Esophagus squamous epithelium (tissue), 5 donors: ENCODE data around the gene CGRRF1. TPM values are rescaled to one million over a fixed set of nuclear protein-coding genes. Genes with fewer than 3 reads are reported as not detected.

Source experiments
- DNase-seq: peaks from one replicate; lab custom pipeline; 2025; lab: John Stamatoyannopoulos, UW
- H3K27ac ChIP-seq, 4 donors: fragments of 200-600 bp; sonication (generic); one replicate each; pipeline ENCODE4 v1.5.1; 2016 to 2019; ENCODE audit warnings: mild to moderate bottlenecking in 1 of 4
- H3K27me3 ChIP-seq, 4 donors: fragments of 200-600 bp; sonication (generic); 1 replicate in 3 of 4; 2 replicates in 1 of 4; pipeline versions ENCODE4 v1.5.1 to v1.6.0; 2017 to 2021; ENCODE audit warnings: antibody characterized with exemption in 1 of 4
- H3K36me3 ChIP-seq, 3 donors: fragments of 200-600 bp; sonication (generic); one replicate each; pipeline ENCODE4 v1.5.1; 2016 to 2019
- H3K4me1 ChIP-seq, 3 donors: fragments of 200-600 bp; sonication (generic); one replicate each; pipeline ENCODE4 v1.5.1; 2017 to 2019
- H3K4me3 ChIP-seq, 4 donors: fragments of 200-600 bp; sonication (generic); 1 replicate in 3 of 4; 2 replicates in 1 of 4; pipeline ENCODE4 v1.5.1; 2016 to 2019; ENCODE audit warnings: mild to moderate bottlenecking in 2 of 4, moderate library complexity in 1 of 4
- H3K9me3 ChIP-seq, 3 donors: fragments of 200-600 bp; sonication (generic); one replicate each; pipeline ENCODE4 v1.5.1; 2016 to 2019
- CTCF ChIP-seq, 6 experiments: fragments of 450-650 bp in 4 of 6; fragments of 200-600 bp in 2 of 6; sonication (generic) in 2 of 6; IDR thresholded peaks; one replicate each; pipeline ENCODE4 v1.5.1; 2016 to 2019; ENCODE audit warnings: antibody characterized with exemption in 6 of 6, mild to moderate bottlenecking in 4 of 6, moderate library complexity in 4 of 6
- POLR2A ChIP-seq, 4 donors: fragments of 450-650 bp; IDR thresholded peaks; one replicate each; pipeline ENCODE4 v1.6.1; 2017; ENCODE audit warnings: antibody characterized with exemption in 4 of 4, mild to moderate bottlenecking in 4 of 4, moderate library complexity in 3 of 4
- WGBS, 2 donors: methylation state at CpG; one replicate each; pipeline ENCODE4 v1.1.5; 2018; 5-methylcytosine and 5-hydroxymethylcytosine counted together
- intact Hi-C: fragments of 100-400 bp; cut with DNase I; formaldehyde crosslinking; loops from one replicate; pipeline ENCODE4 v1.15.0; 2022
- total RNA-seq, 4 donors: library from RNA; depleted of rRNA; stranded (reverse); fragments of >200 nt; gene quantifications; one replicate each; pipeline ENCODE4 v1.1.0, GENCODE V29; 2016
- donor health status: DM: yes; HTN: yes; CAD: no.

The CGRRF1 gene
- total RNA-seq, 4 donors from 2014 or later: 2.5 to 13.9 (median 10.3) TPM

- Histone ChIP-seq H3K27me3 (no peaks in the 10 kb centered on the region), H3K27ac (peak within 1 kb of the TSS; percentile 90 to 96 (median 95)), H3K4me1 (peaks cover 0 to 59% (median 11%) of the 10 kb centered on the region in 3 donors), H3K36me3 (no peaks in the 10 kb centered on the region), H3K9me3 (no peaks in the 10 kb centered on the region), H3K4me3 (peak within 1 kb of the TSS; percentile 50 to 88 (median 76))
- 0 to 1% methylated on average over 18 to 23 of the region's 51 CpGs for WGBS, 2 donors
- TF ChIP-seq CTCF (IDR thresholded peaks at IDR 0.05) (peak in 5 of 6 experiments; percentile 22 to 57 (median 27)), POLR2A (IDR thresholded peaks at IDR 0.05) (peak in 2 of 4 donors; percentile 74 to 80)
- DNase-seq: peak; percentile 68
- intact Hi-C loops: no loop called here
Observed at GRCh38 chr14:54488646-54489317, 20.9 kb upstream of the CGRRF1 start, which contains the start of gene GMFB. Gene GMFB (minus strand): TSS chr14:54488980. CDS start chr14:54488927, 53 bp downstream.

- Histone ChIP-seq H3K36me3 (no peaks in the 10 kb centered on the region), H3K27me3 (no peaks in the 10 kb centered on the region), H3K4me3 (peak overlapping the region; percentile 50 to 88 (median 76)), H3K9me3 (no peaks in the 10 kb centered on the region), H3K27ac (peak overlapping the region; percentile 90 to 96 (median 95)), H3K4me1 (peaks cover 0 to 54% (median 11%) of the 10 kb centered on the region in 3 donors)
- no peak for TF ChIP-seq CTCF (IDR thresholded peaks at IDR 0.05)
- no peak for TF ChIP-seq POLR2A (IDR thresholded peaks at IDR 0.05)
- WGBS, 2 donors: 17 to 34% methylated on average over 5 of the region's 5 CpGs
- intact Hi-C loops: no loop called here
- DNase-seq: no peak
Observed at GRCh38 chr14:54489318-54489683, 20.4 kb upstream of the CGRRF1 start.

GRCh38 chr14:54489731-54490444 lies 19.8 kb upstream of the CGRRF1 start:
- Histone ChIP-seq H3K9me3 (no peaks in the 10 kb centered on the region), H3K36me3 (no peaks in the 10 kb centered on the region), H3K27ac (peak overlapping the region; percentile 90 to 96 (median 95)), H3K4me3 (peak overlapping the region in 2 of 4 donors; percentile 76 to 88), H3K4me1 (peaks cover 0 to 50% (median 11%) of the 10 kb centered on the region in 3 donors), H3K27me3 (no peaks in the 10 kb centered on the region)
- 78 to 84% methylated on average over 4 of the region's 4 CpGs for WGBS, 2 donors
- DNase-seq: no peak
- intact Hi-C loops: no loop called here
- no peak for TF ChIP-seq POLR2A (IDR thresholded peaks at IDR 0.05)
- TF ChIP-seq CTCF (IDR thresholded peaks at IDR 0.05): no peak

GRCh38 chr14:54490445-54491175 lies 19.1 kb upstream of the CGRRF1 start:
- DNase-seq: no peak
- Histone ChIP-seq H3K4me3 (no peak overlapping the region), H3K36me3 (no peaks in the 10 kb centered on the region), H3K27me3 (no peaks in the 10 kb centered on the region), H3K9me3 (no peaks in the 10 kb centered on the region), H3K27ac (no peak overlapping the region), H3K4me1 (peaks cover 0 to 42% (median 11%) of the 10 kb centered on the region in 3 donors)
- TF ChIP-seq POLR2A (IDR thresholded peaks at IDR 0.05) (no peak), CTCF (IDR thresholded peaks at IDR 0.05) (no peak)
- intact Hi-C loops: no loop called here
- whole genome bisulfite sequencing, 2 donors: 19 to 24% methylated on average over 3 of the region's 3 CpGs
